Stimulated activated CD8-positive, alpha-beta memory T cell treated with anti-CD3 and anti-CD28 coated beads, Interleukin-4, amount 100 ng/mL, for 1 hour (primary cell): Measurements from ENCODE around the gene U2SURP.
A peak's percentile ranks its signal among the peaks of the same experiment; 100 is the strongest.
"Not testable (repeated sequence)": the region's sequence is repeated elsewhere in the genome, so short reads cannot be mapped to it uniquely, and the experiment has no call there.

ENCODE experiments used
- DNase-seq, 2 donors: peaks; one replicate each; pipeline ENCODE4 v3.0.0-alpha.2; 2020; ENCODE audit warnings: low read depth in 2 of 2, low spot score in 1 of 2

The U2SURP gene

DNA sequence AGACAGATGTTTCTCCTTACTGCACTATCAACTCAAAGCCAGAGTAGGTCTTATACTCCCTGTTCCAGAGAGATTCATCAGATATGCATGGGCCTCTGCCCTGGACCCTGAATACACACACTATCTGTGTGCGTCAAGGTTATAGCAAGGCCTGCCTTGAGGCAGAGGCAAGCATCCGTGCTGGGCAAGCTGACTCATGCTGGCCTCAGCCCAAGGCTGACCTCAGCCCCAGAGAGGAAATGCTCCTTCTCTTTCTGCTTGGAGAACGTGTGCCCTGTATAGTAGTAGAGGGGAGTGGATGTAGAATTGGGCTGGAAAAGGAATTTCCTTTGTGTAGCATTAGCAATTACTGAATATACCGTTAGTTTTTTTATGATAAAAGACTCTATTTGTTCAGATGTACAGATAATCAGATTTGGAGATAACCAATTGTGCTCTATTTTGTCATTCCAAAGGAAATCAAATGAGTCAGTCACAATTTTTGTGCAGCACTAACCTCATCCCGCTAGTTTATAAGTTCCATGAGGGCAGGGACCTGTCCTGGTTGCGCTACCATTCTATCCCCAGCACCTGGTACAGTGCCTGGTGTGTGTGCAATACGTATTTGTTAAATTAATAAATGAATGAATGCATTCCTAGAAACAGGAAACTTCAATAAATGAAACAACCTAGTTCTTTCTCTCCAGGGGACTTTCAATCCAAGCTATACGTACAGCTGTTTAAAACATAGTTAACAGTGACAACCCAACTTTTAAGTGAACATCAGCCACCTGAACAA is 24.6 kb upstream of the U2SURP start:
- DNase-seq, result no peak

DNA sequence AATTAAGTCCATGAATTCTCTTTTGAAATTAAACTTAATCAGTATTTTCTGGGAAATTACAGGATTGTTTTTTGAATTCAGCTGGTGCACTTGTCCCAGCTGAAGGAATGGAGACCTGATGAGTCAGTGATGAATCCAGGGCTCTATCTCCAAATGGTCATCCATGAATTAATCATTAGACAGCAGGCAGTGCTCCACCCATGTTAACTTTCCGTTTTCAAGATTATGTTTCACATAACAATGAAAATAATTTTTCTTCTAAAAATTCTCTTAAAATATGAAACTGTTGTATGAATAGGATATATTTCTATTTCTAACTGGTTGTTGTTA is 24.0 kb upstream of the U2SURP start:
- DNase-seq, result no peak

DNA sequence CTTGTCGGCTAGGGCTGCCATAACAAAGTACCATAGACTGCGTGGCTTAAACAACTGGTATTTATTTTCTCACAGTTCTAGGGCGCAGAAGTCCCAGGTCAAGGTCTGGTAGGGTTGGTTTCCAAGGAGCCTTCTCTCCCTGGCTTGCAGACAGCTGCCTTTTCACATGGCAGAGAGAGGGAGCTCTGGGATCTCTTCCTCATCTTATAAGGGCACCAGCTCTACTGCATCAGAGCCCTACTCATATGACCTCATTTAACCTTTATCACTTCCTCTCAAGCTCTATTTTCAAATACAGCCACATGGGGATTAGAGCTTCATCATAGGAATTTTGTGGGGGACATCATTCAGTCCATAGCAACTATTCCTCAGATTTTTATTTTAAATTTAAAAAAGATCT is 20.3 kb upstream of the U2SURP start:
- no peak for DNase-seq

DNA sequence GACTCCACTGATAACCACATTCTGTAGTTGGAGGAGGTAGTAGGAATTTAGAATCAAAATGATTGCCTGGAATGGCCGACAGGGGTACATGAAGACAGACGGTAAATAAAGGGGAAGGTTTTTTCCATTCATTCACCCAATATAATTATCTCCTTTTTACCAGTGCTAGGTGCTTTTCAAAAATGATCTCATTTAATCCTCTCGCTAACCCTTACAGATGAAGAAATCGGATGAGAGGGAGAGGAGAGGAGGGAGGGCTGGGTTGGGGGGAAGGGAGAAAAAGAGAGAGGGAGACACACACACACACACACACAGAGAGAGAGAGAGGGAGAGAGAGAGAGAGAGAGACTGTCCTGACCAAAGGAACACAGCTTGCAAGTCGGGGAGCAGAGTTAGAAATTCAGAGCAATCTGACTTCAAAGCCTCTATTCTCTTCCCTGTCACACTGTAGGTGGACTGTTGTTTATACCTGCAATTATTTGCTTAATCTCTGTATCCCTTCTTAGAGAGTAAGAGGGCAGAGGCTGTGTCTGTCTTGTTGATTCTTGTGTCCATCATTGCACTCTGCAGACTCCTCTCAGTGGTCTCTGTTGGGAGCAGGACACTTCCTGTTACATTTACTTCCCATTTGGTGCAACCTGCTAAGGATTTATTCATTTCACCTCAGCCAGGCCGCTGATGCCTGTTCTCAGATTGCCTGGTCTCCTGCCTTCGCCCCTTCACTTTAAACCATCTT is 19.2 kb upstream of the U2SURP start:
- no peak for DNase-seq

DNA sequence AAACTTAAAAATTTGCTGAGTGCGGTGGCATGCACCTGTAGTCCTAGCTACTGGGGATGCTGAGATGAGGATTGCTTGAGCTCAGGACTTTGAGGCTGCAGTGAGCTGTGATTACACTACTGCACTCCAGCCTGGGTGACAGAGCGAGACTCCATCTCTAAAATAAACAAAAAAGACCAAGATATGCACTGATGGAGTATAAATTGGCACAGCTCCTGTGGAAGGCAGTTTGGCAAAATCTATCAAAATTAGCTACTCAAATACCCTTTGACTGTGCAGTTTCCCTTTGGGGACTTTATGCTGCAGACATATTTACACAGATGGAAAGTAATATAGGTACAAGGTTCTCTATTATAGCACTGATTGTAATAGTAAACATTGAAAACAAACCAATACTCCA is 18.1 kb upstream of the U2SURP start:
- DNase-seq, result no peak

DNA sequence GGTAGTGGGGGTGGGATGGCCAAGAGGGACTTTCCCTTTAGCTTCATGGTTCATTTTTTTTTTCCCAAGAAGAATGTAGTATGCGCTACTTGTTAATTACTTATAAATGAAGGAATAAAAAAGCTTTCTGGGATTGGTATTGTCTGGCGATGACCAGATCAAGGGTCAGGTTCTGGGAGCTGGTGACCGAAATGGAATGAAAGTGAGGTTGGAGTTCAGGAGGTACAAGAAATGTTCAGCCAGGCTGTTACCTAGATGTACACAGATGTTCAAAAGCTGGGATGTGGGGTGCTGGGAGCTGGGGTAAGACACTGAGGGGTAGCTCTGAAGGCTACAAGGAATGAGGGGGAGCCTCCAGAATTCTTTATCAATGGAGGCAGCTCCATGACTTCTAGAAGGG is 17.1 kb upstream of the U2SURP start:
- DNase-seq, result no peak

DNA sequence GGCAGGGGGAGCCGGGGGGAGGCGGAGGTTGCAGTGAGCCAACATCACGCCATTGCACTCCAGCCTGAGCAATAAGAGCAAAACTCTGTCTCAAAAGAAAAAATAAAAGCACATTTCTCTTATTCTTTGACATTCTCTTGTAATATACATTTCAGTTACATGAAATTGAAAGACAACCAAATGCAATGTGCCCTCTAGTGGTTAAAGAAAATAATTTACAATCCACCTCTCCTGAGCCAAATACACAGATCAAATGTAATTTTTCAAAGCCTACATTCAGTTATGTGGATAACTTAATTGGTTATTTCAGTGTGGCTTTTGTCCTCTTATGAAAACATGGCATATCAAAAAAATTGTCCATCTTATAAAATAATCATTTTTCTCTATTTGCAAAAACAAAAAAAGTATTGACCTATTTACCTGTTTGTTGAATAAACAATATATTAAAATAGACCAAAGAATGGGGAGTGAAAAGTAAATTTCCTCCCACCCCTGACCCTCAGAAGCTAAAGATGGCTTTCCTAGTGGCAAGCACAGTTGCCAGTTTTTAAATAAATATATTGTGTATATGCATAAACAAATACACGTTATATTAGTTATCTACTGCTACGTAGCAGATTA is 14.2 kb upstream of the U2SURP start:
- no peak for DNase-seq

DNA sequence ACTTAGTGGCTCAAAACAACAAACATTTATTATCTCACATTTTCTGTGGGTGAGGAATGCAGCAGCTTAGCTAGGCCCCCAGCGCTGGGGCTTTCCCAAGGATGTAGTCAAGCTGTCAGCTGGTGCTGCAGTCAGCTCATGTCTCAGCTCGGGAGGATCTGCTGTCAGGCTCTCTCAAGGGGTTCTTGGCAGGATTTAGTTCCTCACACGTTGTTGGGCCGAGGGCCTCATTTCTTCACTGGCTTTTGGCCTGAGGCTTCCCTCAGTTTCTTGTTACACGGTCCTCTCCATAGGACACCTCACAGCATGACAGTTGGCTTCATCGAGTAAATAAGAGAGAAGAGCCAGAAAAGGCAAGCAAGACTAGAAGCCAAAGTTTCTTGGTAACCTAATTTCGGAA is 13.7 kb upstream of the U2SURP start:
- no peak for DNase-seq

DNA sequence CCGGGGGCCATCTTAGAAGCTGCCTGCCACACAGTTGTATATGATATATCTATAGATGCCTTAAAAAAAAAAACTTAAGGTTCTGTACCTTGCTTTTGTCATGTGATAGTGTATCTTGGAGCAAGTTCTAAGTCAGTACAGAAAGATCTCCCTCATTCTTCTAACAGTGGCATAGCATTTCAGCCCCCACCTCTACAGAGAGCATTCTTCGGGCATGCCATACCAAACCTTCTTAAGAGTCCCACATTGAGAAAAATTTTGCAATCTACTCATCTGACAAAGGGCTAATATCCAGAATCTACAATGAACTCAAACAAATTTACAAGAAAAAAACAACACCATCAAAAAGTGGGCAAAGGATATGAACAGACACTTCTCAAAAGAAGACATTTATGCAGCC is 13.1 kb upstream of the U2SURP start:
- not testable (repeated sequence) for DNase-seq

DNA sequence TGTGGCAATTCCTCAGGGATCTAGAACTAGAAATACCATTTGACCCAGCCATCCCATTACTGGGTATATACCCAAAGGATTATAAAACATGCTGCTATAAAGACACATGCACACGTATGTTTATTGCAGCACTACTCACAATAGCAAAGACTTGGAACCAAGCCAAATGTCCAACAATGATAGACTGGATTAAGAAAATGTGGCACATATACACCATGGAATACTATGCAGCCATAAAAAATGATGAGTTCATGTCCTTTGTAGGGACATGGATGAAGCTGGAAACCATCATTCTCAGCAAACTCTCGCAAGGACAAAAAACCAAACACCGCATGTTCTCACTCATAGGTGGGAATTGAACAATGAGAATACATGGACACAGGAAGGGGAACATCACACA is 12.5 kb upstream of the U2SURP start:
- DNase-seq, result not testable (repeated sequence)

DNA sequence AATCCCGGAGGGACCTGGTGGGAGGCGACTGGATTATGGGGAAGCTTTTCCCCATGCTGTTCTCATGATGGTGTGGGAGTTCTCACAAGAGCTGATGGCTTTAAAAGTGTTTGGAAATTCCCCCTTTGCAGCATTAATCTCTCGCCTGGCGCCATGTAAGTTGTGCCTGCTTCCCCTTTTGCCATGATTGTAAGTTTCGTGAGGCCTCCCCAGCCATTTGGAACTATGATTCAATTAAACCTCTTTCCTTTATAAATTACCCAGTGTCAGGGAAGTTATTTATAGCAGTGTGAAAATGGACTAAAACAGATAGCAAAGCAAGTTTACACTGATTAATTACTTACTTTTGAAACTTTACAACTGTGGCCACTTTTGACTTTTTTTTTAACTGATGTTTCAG is 10.6 kb upstream of the U2SURP start:
- no peak for DNase-seq

DNA sequence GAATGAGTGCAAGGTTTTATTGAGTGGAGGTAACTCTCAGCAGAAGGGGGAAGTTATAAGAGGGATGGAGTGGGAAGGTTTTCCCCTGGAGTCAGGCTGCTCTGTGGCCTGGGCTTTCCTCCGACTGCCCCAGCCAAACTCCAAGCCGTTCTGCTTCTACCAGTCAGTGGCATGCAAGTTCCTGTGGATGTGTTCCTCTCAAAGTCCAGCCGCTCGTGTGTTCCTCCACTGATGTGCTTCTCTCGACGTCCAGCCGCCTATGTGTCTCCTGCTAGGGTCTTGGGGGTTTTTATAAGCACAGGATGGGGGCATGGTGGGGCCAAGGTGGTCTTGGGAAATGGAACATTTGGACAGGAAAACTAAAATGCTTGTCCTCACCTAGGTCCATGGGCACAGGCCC is 9.0 kb upstream of the U2SURP start:
- DNase-seq, result no peak

DNA sequence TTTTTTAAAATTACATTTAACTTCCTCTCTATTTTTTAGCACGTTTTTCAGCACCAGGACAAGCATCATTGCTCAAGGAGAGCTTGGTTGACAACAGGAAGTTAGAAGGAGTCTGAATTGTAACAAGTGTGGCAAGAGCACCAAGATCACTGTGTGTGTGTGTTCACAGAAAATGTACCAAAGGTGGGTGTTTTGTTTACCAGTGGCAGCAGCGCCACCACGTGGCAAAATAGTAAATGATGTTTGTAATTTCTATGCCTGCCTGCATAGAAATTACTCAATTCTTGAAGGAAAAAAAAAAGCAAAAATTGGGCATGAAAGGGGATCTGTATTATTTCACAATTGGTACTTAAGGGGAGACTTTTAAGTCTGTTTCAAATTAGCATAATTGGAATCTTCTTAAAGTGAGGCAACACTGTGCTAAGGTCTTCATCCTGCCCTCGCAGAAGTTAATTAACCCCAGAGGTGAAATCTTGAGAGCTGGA is 7.4 kb upstream of the U2SURP start:
- DNase-seq, result peak; percentile 18 to 38

DNA sequence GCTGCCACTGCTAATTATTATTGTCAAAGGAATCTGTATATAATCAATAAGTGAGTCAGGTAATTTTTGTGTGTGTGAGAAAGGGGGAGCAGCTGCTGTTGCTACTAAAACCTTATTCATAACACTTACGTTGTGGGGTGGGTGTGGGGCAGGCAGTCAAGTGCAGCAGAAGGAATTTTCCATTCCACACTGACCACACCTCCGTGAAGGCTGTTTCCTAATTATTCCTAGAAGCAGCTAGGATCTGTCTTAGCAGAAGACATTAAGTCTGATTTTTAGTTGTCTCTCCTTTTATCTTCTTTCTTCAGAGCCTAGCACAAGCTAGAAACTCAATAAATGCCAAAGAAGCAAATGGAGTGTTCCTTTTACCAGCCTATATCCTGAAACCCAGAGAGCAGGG is 4.0 kb upstream of the U2SURP start:
- DNase-seq, result no peak

DNA sequence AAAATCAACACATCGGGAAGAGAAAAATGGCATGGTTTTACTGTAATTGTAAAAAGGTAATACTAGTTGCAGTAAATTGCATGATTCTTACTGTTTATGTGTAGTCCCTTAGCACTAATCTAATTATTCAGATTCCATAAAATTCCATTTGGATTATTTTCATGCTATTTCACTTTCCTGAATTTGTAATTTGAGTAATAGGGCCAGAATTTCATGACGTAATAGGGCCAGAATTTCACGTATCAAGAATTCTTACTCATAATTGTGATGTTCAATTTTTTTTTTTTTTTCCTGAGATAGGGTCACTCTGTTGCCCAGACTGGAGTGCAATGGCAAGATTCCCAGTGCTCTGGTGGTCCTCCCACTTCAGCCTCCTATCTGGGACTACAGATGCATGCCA is 2.9 kb upstream of the U2SURP start:
- no peak for DNase-seq

DNA sequence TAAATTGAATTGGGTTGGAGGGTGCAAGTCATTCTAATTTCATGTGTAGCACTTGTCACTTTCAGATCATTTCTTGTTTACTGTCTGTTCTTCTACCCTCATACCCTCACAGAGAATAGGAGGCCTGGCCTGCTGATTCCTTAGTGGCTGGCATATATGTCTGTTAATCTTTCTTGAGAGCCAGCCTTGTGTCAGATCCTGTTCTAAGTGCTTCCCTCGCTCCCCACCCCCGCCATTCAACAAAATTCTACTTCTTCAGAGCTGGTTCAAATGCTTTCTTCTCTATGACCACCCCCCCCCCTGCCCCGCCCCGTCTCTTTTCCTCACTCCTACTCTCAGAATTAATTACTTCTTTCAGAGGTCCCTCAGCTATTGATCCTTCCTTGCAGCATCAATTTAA is 1.5 kb upstream of the U2SURP start:
- no peak for DNase-seq

DNA sequence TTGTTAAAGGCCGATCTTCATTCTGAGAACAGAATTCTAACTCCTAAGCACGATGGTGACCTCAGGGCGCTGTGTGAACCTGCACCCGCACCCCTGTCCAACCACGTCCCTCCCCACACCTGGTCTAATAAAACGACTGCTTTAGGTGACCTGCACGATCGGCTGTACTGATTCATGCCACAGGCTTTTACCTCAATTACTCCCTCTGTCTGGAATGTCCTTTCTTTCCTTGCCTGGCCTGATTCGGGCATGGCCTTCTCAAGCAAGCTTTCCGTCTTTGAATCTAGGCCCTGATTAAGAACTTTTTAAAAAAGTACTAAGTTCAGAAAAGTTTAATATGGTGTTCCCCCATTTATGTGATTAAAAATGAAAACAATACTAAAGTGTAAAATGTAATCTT is 842 bp upstream of the U2SURP start:
- DNase-seq, result no peak

DNA sequence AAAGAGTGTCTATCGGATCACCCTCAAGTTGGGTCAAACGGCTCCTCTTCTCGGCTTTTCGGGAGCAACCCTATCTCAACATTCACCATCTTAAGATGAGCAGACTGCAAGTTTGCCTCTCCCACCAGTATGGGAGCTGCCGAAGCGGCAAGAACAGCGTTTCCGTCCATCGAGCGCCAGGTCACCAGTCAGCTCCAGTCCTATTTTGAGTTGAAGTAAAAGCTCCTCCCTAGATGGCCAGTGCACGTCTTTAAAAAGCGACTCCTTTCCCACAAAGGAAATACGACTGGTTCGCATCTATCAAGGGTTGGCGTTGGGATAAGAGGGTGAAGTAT is 369 bp upstream of the U2SURP start:
- DNase-seq, result peak in 1 of 2 donors; percentile 11

DNA sequence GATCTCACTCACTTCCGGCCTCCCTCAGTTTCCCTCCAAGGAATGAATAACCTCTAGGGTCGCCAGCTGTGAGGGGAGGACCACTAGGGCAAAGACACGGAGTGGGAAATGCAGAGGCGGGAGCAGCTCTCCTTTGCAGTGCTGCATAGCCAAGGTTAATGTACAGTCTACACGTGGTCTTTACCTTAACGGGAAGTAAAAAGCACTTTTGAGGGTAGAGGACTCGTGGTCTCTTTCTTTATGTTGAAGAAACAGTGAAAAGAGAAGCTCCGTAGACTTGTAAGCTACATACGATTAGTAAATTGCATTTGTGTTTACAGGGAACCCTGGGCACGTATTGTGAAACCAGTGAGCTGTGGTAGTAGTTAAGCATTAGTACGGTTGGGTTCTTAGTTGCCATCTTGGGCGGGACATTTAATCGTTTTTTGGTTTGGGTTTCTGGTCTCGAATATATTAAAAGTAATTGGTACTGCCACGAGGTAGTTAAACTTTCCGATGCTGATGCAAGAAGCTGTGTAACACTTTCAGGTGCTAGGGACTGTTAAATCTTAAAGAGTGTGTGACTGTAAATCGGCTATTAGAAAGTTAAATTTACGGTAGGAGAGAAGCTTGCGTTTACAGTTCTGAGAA is 828 bp downstream of the U2SURP start:
- no peak for DNase-seq

DNA sequence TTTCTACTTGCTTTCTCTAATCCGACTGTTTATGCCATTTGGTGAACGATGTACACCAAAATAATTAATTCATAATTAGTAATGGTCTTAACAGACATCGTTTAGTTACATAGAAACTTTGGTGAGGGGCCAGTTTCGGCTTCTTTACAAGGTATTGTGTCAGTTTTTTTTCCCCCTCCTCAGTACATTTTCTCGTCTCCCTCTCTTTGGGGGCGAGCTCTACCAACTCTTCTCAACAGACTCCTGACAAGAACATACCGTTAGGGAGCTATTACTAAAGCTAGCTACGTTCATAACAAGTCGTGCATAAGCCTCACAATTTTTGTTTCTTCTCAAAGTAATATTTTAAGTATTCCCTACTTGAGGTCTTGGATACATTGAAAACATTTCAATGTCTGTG is 1.4 kb downstream of the U2SURP start:
- no peak for DNase-seq

DNA sequence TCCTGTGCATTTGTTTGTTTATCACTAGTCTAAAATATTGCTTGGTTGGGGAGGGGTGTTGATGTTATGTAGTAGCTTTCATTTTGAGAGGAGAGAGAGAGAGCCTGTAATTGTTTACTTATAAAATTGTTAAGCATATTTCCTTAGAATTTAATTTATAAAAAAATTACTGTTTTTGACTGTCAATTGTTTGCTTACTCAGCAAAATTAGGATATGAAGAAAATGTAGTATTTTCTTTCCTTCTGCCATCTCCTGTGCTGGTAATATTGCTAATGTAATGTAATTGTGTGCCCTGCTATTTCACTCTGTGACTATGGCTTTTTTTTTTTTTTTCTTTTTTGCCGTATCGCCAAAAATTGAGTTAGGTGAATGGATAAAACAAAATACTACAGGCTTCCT is 3.5 kb downstream of the U2SURP start:
- no peak for DNase-seq

DNA sequence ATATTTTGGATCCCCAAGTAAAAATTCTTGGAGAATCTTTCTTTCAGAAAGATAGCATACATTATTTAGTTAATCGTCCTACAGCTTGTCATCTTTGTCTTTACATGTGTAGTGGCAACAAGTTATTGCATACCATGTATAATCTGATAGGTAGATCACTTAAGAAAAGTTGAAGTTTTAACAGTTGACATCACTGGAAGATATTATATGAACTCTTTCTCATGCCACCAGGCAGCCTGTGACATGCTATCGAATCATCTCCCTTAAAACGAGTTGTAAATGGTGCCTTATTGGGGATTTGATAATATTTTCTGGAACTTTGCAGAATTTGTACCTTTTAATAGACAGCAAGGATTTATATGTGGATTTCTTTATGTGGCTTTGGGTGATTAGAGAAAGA is 8.7 kb downstream of the U2SURP start:
- DNase-seq, result no peak
